ENCODE results near the gene CCDC141.
A peak's percentile ranks its signal among the peaks of the same experiment; 100 is the strongest.

CCDC141 gene

DNA sequence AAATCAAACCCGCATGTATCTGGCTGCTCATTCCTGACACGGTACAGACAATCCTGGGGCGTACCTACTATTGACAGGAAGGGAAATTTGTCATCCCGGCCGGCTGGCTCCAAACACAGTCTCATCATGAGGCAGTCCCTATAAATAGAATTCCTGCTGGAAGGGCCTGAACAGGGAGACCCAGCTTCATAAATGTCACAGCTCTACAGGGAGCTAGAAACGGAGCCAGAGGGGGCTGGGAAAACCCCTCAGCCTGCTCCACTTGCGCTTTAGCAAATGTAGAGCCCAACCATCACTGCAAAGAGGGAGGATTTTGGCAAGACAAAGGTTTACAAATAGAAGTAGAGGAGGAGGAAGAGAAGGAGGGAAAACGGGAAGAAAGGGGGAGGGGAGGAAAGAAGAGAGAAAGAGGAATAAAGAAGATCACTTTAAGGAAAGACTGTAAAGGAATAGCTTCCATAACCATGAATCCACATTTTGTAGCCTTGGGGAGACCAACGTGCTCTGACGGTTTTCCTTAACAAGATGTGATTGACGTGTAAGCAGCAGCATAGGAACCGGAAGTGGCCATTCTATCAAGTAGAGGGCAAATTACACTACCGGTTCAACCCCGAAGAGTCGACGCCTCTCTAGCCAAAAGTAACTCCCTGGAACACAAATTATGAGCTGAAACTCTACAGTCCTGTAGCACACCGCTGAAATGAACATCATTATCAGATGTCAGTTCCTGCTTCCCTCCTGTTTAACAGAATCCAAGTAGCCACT is 185.9 kb downstream of the CCDC141 start:
- DNase-seq = peak; percentile 37

DNA sequence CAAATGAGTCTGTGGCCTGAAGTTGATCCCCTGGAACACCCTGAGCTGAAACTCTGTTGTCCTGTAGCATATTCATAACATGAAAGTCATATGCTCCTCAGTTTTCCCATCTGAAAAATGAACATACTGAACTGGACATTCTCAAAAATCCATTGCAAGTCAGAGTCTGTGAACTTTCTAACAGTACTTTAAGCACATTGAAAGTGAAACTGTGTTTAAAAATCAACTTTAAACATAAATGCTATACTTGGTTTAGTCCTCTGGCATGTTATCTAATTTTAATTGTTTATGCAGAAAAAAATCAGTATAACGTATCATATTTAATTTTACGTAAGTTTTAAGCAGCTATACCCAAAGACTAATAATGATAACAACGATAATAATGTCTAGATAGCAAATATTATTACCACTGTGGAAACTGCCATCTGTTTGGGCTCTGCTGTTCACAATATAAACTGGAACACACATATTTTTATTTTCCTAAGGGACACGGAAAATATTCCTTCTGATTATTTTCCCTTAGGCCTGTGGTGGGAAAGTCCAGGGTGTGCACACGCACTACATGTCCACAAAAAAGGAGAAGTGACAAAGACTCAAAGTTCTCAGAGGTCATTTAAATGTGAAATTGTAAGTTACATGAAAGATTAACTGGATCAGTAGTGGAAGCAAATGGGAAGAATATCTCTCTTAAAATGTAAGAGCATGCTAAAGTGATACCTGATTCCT is 186.6 kb downstream of the CCDC141 start:
- DNase-seq = no peak

DNA sequence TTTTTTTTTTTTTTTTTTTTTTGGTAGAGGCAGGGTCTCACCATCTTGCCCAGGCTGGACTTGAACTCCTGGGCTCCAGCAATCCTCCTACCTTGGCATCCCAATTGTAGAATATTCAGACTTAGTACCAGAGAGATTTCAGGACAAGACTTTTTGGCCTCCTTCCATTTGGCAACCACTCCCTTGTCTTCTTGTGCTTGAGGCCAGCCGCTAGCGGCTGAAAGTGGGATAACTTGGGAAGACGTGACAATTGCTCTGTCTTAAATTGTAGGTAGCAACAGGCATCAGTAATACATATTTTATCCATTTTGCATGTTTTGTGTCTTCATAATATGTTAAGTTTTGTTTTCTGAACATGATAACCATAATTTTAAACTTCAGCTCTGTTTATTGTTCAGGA is 189.4 kb downstream of the CCDC141 start:
- no peak for DNase-seq

DNA sequence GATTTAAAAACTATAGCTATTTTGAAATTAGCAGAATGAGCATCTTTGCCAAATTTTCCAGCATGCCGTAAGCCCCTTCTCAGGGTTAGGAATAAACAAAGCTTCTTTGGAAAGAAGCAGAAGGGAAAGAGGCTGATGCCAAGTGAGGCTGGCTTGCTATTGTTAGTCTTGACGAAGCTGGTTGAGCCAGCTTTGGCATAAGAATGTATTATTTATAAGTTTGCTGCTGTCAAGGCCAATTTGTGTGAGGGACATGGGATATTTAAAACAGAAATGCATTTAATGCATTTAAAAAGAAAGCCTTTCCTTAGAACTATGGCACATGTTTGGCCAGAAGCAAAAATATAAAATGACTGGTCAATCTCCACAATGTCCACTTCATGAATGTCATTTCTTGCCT is 190.2 kb downstream of the CCDC141 start:
- no peak for DNase-seq

DNA sequence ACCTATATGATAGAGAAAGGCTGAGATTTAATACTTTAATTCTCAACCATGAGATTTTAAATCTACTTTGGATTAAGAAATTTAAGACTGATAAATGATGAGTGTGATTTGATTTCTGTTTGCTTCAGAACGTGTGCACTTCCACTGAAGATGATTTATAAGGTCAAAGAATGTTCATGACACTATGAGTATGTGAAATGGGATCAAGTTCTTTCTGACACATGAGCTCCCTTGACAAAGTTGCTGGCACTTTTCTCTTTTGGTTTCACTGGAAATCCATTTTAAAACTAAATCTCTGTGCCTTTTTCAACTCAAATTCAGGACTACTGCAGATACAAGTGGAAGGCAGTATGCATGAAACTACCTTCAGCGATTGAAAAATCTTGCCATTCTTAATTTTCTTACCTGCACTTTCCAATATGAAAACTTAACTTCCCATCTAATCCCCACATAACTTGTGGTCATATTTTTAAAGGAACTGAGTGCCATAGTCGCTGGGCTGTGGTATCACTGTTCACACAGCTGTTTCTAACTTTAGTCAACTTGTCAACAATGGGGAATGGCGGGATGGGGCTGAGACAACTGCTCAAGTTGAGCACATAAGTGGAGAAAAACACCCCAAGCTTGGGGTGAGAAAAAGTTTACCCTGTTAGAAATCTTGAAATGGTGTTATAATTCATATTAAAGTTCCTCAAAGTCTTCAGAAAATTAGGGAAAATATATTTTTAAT is 190.9 kb downstream of the CCDC141 start:
- DNase-seq = no peak

DNA sequence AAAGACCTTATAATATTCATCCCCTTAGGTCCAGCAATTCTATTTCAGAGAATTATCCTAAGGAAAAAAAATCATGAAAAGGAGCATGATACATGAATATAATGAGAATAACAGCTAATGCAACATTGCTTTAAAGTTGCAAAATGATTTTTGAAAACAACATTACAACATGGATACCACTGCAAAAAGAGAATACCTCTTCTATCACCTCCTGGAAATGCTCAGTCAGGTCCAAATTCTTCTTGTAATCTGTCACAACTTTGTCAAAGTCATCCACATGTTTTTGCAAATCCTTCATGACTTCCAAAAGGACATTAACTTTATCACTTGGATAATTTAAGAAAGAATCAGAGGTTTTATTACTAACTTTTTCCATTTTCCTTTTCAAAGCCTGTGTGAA is 194.8 kb downstream of the CCDC141 start:
- DNase-seq = no peak

DNA sequence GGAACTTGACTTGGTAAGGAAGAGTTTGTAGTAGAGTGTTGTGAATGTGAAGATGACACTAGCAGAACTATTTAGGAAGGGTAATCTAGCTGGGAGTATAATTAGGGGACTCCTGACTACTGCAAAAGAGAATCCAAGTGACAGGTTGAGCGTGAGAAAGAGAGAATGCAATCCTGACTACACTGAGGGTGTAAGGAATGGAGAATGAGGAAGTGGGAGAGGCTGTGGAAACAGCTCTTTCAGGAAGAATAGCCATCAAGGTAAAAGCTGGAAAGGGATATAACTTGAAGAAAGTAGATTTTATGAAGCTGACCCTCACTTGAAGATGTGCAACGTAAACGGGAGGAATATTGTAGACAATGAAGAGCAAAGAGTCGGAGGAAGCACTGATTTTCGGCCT is 201.6 kb downstream of the CCDC141 start:
- DNase-seq = no peak

DNA sequence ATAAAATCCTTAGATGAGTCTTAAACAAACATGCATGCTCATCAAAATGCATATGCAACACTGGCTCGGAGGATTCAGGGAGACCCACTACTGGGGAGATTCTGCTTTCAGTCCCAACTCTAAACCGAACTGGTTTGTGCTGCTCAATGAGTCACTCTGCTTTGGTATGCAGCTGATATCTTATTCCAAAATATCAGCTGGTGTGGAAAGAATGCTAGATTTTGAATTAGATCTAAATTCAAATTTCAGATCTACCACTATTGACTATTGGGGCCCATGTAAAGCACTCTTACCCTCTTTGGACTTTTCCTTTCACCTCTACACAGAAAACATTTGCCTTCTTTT is 203.5 kb downstream of the CCDC141 start:
- DNase-seq = no peak

DNA sequence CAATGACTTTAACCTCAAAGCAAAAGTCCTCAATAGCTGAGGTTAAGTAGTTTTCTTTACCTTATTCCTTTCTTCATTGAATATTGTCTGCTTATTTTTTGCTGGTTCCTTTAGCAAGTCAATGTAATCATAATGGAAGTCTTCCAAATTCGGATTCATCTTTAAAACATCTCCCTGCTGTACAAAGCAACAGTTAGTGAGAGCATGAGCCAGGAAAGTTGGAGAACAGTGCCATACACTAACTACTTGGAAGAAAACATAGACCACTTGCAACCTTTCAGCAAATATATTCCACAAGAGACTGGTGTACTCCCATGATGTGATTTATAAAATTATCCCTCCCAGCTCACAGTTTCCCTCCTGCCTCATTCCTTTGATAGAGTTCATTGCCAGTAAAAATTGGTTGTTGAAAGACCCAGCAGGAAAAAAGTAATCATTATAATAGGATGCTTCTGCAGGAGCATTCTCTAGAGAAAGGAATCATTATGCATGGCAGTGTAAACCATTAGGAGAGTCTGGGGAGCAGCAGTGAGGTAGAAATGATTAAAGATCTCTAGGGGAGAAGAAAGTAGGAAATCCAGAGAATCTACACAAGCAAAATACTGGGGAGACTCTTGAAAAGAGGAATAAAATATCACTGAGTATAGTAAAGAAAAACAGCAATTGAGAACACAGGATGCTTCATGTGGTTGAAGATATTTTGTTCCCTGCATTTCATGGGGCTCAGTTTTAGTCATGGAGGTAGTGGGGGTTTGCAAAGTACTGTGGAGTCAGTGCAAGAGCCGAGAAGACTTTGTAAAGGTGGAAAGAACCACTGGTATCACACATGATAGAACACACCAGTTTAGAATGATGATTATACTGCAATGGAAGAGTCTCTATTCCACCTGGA is 204.1 kb downstream of the CCDC141 start:
- DNase-seq = peak; percentile 84

DNA sequence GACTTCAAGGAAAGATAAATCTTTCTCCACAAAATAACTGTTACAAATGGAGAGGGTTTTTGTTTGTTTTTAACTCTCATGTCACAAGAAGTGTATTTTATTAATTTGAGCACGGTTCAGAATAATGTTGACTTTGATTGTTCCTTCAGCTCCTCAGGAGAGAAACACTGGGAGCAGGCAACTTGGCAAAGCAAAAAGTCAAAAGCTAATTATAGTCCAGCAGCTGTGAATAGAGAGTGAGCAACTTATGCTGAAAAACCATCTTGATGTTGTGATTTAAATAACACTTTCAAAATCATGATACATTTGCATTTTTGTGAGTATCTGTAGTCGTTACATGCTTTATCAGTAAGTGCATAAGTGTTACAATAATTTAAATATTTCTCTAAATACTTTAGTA is 205.2 kb downstream of the CCDC141 start:
- no peak for DNase-seq

DNA sequence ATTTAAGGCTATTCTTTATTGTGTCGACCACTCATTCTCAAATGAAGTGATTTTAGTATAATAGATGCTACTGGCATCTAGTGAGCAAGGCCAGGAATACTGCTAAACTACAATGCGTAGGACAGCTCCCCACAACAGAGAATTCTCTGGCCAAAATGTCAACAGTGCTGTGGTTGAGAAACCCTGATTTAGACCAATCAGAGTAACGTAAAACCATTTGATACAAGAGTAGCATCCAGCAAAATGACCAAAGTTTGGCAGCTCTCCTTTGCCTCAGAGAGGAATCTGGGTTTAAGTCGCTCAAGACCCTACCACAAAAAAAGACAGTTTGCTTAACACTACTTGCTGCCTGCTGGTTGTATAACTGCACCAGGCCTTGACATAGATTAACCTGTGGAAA is 205.7 kb downstream of the CCDC141 start:
- DNase-seq = no peak

DNA sequence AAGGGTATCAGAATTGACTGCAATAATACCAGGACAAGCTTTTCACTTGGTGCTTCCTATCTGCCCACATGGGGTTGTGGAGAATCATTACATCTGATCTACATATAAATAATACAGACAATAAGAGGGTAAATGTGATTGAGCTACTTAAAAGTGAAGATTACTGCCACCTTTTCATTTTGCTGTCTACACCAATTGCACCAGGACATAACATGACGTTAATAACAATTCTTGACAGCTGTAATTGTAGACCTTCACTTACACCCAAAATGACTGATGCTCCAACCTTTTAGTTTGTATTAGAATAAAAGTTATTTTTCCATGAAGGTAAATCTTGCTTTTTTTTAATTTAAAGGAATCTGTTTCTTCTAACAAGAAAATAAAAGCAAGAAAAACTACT is 206.2 kb downstream of the CCDC141 start:
- DNase-seq = no peak

DNA sequence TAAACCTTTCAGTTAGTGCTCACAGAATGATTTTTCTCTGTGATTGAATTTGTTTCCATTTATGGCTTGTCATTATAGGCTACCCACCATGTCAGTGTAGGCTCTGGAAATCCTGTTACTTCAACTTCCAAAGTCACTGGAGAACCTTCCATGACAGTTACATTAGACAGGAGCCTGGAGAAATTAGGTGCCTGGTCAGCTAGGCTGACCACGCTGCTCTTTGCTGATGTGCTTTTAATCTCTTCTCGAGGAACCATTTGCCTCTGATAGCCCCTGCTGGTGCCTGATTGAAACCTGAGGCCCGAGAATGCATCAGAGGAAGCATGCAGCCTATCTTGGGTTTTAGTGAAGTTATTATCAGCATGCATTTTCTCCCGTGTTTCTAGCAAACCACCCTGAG is 213.1 kb downstream of the CCDC141 start:
- DNase-seq = no peak

DNA sequence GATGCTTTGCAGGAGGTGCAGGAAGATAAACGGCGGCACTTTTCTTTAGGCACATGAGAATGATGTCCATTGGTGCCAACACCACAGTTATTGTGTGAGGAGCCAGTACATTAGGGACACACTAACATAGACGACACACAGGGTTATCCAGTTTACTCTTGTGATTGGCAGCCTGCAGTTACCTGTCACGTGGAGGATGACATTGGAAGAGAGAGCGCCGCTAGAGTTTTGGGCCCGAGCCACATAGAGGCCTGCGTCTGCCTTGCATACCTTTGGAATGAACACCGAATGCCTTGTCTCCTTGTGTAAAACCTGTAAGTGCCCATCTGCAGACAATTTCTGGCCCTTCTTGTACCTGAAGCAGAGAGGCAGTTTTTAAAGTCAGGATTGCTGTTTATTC is 215.9 kb downstream of the CCDC141 start:
- DNase-seq = no peak

DNA sequence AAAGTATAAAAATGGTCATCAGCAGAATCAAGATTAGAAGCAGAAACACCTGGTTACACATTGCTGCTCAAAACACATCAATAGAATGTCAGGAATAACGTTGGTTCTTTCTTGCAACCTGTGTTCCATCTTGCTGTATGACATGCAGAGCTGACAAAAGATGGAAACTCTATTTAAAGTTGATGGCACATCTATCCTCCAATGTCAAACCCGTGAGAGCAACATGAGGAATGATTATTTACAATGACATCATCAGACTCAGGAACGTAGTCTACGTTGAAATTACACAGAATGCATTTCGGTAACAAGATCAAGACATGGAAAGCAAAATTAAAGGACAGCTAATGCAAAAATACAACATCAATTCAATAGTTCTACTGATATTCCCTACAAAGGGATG is 216.6 kb downstream of the CCDC141 start:
- no peak for DNase-seq

DNA sequence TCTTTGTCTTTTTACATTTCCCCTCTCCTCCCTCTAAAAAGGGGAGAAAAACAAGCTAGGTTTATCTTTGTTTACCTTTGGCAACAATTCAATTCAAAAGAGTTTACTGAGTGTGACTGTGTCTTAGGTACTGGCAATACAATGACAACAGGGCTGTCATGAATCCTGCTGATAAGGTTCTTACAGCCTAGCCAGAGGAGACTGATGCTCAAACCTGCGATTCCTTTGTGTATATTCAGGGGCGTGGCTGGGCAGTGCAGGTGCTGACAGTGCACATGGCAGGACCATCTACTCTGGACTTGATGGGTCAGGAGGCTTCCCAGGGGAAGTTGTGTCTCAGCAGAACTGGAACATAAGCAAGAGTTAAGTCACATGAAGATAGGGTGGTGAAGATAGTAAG is 219.5 kb downstream of the CCDC141 start:
- no peak for DNase-seq

DNA sequence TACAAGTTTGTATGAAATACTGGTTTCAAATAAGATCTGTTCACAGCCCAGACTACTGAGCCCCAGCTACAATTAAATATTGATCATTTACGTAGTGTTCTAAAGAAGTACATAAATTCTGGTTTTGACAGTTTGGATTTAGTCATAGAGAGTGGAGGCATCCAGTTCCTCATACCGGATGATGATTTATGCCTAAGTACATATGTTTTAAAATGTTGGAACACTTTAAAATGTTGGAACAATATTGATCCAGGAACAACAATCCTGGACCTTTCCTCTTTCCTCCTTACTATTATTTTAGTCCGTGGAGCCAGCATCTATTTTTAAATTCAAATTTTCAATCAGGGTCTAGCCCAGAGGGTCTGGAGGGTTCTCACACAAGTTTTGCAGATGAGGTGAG is 220.0 kb downstream of the CCDC141 start:
- DNase-seq = no peak

DNA sequence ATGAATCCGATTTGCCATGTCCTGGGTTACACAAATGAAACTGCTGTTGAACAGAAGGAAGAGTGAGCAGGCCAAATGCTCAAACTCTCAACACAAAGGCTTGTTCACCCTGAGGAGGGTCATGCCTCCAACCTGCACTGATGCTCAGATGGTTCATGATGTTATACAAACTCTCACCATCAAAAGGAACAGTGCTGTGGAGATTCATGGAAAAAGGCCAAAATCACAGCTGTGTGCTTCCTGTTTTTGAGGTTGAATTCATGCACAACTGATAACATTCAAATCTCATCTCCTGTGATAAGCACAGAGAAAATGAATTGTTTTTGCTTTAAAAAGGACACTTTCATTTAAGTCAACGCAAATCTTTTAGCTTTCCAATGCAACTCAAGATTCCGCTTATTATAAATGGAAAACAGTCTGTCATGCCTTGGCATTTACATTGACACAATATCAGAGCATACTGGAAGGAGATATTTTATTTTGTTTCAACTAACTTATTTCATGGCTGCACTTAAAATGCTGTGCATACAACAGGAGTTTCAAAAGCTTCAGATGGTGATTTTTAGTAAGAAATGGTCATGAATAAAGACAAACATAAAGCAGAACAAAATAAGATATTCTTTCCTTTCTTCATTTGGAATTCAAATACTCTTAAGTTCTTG is 220.5 kb downstream of the CCDC141 start:
- peak; percentile 25 for DNase-seq

DNA sequence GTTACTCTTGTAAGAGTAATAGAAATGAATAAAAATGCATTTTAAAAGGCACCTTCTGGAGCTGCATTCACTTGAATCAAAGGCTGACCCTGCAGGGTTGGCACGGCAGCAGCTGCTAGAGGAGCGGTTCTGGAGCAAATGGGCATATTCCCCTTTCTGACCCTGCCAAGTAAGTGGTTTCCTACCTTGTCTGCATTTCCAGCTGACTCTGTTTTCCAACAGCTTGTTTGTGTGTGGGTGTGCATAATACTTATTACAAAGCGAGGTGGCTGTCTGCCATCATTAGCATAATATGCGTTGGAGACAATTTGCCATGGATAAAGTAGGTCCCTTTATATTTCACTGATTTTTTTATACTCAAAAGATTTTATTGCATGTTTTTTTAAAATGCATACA is 221.5 kb downstream of the CCDC141 start:
- no peak for DNase-seq

DNA sequence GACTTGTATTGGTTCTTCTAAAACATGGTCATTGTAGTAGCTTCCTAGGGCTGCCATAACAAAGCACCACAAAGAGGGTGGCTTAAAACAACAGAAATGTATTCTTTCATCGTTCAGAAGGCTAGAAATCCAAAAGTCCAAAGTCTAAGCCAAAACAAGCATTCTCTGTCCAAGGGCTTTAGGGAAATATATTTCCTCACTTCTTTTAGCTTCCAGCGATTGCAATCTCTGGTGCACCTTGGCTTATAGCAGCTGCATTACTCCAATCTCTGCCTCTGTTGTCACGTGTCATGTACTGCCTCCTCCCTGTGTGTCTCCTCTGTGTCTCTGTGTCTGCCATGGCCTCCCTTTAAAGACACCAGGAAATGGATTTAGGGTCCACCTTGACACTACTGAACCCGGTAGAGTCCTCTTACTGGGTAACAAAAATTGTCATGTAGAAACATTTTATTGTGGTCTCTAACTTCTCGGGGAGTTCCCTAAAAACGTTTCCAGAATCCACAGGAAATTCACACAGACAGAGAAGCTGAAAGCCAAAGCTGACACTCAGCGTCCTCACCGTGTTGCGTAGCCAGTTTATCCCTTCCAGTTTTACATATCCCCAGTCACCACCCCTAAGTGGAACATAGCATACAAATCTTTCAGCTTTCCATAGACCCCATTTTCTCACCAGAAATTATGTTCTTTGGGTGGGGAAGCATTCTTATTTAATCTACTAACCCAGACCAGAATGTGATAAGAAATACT is 222.0 kb downstream of the CCDC141 start:
- no peak for DNase-seq

DNA sequence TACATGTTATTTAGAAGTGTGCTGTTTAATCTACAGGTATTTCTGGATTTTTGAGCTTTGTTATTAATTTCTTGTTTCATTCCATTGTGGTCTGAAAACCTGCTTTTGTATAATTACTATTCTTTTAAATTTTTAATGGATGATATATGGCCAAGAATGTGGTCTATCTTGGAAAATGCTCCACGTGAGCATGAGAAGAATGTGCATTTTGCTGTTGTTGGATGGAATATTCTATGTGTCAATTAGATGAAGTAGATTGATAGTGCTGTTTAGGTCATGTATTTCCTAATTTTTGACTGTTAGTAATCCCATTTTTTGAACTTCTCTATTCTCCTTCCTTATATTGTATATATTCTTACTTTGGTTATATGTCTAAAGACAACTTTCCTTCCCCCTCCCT is 222.8 kb downstream of the CCDC141 start:
- no peak for DNase-seq

DNA sequence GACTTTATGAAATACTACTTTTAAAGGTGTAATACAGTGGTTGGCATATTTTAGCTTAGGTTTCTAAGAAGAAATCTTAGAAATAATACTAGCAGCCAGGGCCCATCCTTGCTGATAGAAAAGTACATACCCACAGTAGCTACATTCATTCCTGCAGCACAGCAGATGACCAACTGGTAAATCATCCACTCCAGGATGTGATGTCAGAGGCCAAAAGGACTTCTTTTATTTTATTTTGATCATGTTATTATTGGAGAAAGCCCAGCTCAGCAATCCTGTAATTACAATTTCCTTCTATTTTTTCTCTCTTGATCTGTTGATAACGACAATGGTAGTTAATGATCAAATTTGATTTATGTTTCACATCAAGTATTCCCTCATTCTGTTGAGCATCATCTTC is 224.8 kb downstream of the CCDC141 start:
- peak; percentile 35 for DNase-seq

All from fibroblast of upper back skin (primary cell).